Gastrocnemius medialis (tissue), 4 donors: ENCODE data around the gene PLEKHO1.

Source experiments
- POLR2A ChIP-seq, 2 donors: fragments of 450-650 bp; IDR thresholded peaks; one replicate each; pipeline ENCODE4 v1.6.1; 2017; ENCODE audit warnings: antibody characterized with exemption in 2 of 2, mild to moderate bottlenecking in 2 of 2, moderate library complexity in 2 of 2
- TF ChIP-seq, protein P1 (sequence below), 5 experiments: fragments of 450-650 bp in 3 of 5; fragments of 200-600 bp in 2 of 5; sonication (generic) in 2 of 5; IDR thresholded peaks in 4 of 5; conservative IDR thresholded peaks in 1 of 5; 1 replicate in 4 of 5; 2 replicates in 1 of 5; pipeline ENCODE4 v1.5.1; 2016 to 2019; ENCODE audit warnings: antibody characterized with exemption in 5 of 5, mild to moderate bottlenecking in 3 of 5, moderate library complexity in 3 of 5

DNA sequence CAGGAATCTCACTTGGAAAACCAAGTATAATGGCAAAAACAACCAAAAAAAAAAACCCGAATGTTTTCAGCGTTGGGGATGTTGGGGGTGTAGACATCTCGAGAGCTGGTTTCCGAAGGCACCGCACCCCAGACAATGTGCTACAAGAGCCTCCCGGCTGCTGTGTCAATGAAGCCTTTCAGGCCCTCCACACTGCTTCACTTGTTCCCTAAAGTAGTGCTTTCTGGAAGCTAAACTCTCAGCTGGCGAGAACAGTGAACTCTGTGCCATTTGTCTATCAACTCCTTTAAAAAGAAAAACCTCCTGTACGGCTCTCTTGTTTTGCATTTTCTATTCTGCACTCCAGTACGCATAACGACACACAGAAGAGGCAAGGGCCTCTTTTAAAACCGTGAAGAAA lies 32.5 kb downstream of the PLEKHO1 start:
- TF ChIP-seq, protein P1, sequence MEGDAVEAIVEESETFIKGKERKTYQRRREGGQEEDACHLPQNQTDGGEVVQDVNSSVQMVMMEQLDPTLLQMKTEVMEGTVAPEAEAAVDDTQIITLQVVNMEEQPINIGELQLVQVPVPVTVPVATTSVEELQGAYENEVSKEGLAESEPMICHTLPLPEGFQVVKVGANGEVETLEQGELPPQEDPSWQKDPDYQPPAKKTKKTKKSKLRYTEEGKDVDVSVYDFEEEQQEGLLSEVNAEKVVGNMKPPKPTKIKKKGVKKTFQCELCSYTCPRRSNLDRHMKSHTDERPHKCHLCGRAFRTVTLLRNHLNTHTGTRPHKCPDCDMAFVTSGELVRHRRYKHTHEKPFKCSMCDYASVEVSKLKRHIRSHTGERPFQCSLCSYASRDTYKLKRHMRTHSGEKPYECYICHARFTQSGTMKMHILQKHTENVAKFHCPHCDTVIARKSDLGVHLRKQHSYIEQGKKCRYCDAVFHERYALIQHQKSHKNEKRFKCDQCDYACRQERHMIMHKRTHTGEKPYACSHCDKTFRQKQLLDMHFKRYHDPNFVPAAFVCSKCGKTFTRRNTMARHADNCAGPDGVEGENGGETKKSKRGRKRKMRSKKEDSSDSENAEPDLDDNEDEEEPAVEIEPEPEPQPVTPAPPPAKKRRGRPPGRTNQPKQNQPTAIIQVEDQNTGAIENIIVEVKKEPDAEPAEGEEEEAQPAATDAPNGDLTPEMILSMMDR (IDR thresholded peaks at IDR 0.05 in 4 of 5, conservative IDR thresholded peaks at IDR 0.05 in 1 of 5) = no peak
- TF ChIP-seq POLR2A (IDR thresholded peaks at IDR 0.05) = no peak
